ENCODE measurements around the gene BCAS3.
A peak's percentile ranks its signal among the peaks of the same experiment; 100 is the strongest.

DNA sequence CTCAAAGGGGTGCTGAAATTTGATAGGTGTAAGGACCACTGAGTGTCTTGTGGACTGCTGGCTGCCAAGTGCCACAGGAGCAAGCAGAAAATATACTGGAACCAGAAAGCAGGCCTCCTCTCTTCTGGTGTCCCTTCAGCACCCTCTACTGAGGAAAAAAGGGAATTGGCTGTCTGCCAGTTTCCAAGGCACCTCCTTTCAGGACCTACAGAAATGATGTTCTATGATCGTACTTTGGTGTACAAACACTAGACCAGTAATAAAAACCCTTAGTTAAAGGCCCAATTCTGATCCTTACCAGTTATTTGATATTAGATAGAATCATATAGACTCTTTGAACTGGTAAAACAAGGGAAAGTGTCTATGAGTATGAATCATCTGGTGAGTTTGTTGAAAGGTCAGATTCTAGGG is 35.8 kb upstream of the BCAS3 start:
- TF ChIP-seq, protein P1, sequence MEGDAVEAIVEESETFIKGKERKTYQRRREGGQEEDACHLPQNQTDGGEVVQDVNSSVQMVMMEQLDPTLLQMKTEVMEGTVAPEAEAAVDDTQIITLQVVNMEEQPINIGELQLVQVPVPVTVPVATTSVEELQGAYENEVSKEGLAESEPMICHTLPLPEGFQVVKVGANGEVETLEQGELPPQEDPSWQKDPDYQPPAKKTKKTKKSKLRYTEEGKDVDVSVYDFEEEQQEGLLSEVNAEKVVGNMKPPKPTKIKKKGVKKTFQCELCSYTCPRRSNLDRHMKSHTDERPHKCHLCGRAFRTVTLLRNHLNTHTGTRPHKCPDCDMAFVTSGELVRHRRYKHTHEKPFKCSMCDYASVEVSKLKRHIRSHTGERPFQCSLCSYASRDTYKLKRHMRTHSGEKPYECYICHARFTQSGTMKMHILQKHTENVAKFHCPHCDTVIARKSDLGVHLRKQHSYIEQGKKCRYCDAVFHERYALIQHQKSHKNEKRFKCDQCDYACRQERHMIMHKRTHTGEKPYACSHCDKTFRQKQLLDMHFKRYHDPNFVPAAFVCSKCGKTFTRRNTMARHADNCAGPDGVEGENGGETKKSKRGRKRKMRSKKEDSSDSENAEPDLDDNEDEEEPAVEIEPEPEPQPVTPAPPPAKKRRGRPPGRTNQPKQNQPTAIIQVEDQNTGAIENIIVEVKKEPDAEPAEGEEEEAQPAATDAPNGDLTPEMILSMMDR (IDR thresholded peaks at IDR 0.05; ENCODE audit: low read depth, low read length) = peak; percentile 51
- no peak for TF ChIP-seq EZH2phosphoT487 (IDR thresholded peaks at IDR 0.05; ENCODE audit: low read depth)

All from OCI-LY3 (cell line).